SU-DHL-6 (cell line): ENCODE measurements around the gene ITPR2.

Source experiments
- H2AFZ ChIP-seq: fragments of 200-600 bp; sonication (generic); 2 replicates; pipeline ENCODE4 v1.6.1; 2014; ENCODE audit warnings: low read depth, mild to moderate bottlenecking, moderate library complexity, mixed read lengths, antibody characterized with exemption, low read length; ENCODE audit not compliant: severe bottlenecking
- H3F3A ChIP-seq: fragments of 200-600 bp; shearing (Covaris generic); 2 replicates; pipeline ENCODE4 v1.6.0; 2016; ENCODE audit warnings: antibody characterized with exemption, mild to moderate bottlenecking; ENCODE audit not compliant: insufficient read depth
- H3K27ac ChIP-seq: fragments of 200-600 bp; sonication (generic); 2 replicates; pipeline ENCODE4 v1.5.1; 2016; ENCODE audit warnings: low read depth, mild to moderate bottlenecking, low read length, moderate library complexity, mixed read lengths
- H3K27me3 ChIP-seq: fragments of 200-600 bp; sonication (generic), shearing (Covaris generic); 2 replicates; pipeline ENCODE4 v1.6.0; 2014; ENCODE audit warnings: mild to moderate bottlenecking, low read length
- H3K36me3 ChIP-seq: fragments of 200-600 bp; sonication (generic); 2 replicates; pipeline ENCODE4 v1.6.1; 2014; ENCODE audit warnings: mild to moderate bottlenecking, low read length, mixed read lengths
- H3K4me2 ChIP-seq: fragments of 300-600, 200-600 bp; shearing (Covaris generic), sonication (generic); 2 replicates; pipeline ENCODE4 v1.6.0; 2014; ENCODE audit warnings: low read length, low read depth, mild to moderate bottlenecking; ENCODE audit not compliant: poor library complexity, severe bottlenecking
- H3K4me3 ChIP-seq: fragments of 200-600 bp; sonication (generic); 2 replicates; pipeline ENCODE4 v1.5.1; 2014; ENCODE audit warnings: antibody characterized with exemption, low read length, mild to moderate bottlenecking, mixed read lengths; ENCODE audit not compliant: insufficient read depth, poor library complexity, severe bottlenecking
- H3K79me2 ChIP-seq: fragments of 200-600 bp; sonication (generic); 2 replicates; pipeline ENCODE4 v1.6.1; 2014; ENCODE audit warnings: mild to moderate bottlenecking, low read length, moderate library complexity; ENCODE audit not compliant: insufficient read depth
- H3K9ac ChIP-seq: fragments of 200-600 bp; sonication (generic); 2 replicates; pipeline ENCODE4 v1.7.0; 2014; ENCODE audit warnings: mild to moderate bottlenecking, low read length
- H3K9me2 ChIP-seq: fragments of 200-600 bp; sonication (generic); replicated peaks from 2 replicates; pipeline ENCODE4 v1.6.1; 2014; ENCODE audit warnings: low read length; ENCODE audit not compliant: insufficient read depth
- H3K9me3 ChIP-seq: fragments of 200-600 bp; sonication (generic); 2 replicates; pipeline ENCODE4 v1.6.1; 2014; ENCODE audit warnings: low read length, mixed read lengths; ENCODE audit not compliant: insufficient read depth
- H4K20me1 ChIP-seq: fragments of 200-600 bp; sonication (generic); 2 replicates; pipeline ENCODE4 v1.6.1; 2014; ENCODE audit warnings: low read depth, mild to moderate bottlenecking, antibody characterized with exemption, low read length, moderate library complexity, mixed read lengths
- CTCF ChIP-seq: fragments of 200-600 bp; sonication (generic); IDR thresholded peaks from one replicate; pipeline ENCODE4 v1.5.1; 2017; ENCODE audit warnings: antibody characterized with exemption, mild to moderate bottlenecking, low read length, moderate library complexity; ENCODE audit not compliant: insufficient read depth, poor library complexity, severe bottlenecking
- EZH2phosphoT487 ChIP-seq: fragments of 200-600 bp; sonication (generic), shearing (Covaris generic); conservative IDR thresholded peaks from 2 replicates; pipeline ENCODE4 v1.6.1; 2018; ENCODE audit warnings: mild to moderate bottlenecking, antibody characterized with exemption, low read length, moderate library complexity, mixed read lengths

ITPR2 gene

GRCh38 chr12:26831951-26832821, 808 bp downstream of the ITPR2 start:
- Histone ChIP-seq H3K9me3 (no peaks in the 10 kb centered on the region), H3K9me2 (no peaks in the 10 kb centered on the region), H2AFZ (peak overlapping the region; percentile 84), H3K79me2 (no peaks in the 10 kb centered on the region), H3K4me3 (peak overlapping the region; percentile 79), H3K36me3 (no peaks in the 10 kb centered on the region), H4K20me1 (no peaks in the 10 kb centered on the region; the same call in none of the 2 replicates), H3K9ac (peak overlapping the region; percentile 69), H3F3A (peaks cover 9% of the 10 kb centered on the region; the same call in 1 of the 2 replicates), H3K27me3 (no peaks in the 10 kb centered on the region), H3K4me2 (peak overlapping the region; percentile 89), H3K27ac (peak overlapping the region; percentile 39)
- no peak for TF ChIP-seq EZH2phosphoT487
- TF ChIP-seq CTCF = no peak

GRCh38 chr12:26830783-26831551, 2.0 kb downstream of the ITPR2 start:
- Histone ChIP-seq H3F3A (peaks cover 9% of the 10 kb centered on the region; the same call in 1 of the 2 replicates), H3K27ac (no peak overlapping the region), H3K27me3 (no peaks in the 10 kb centered on the region), H3K4me3 (no peak overlapping the region), H2AFZ (no peak overlapping the region), H3K9ac (no peak overlapping the region), H3K79me2 (no peaks in the 10 kb centered on the region), H3K9me2 (no peaks in the 10 kb centered on the region), H3K4me2 (peak overlapping the region; percentile 25), H4K20me1 (no peaks in the 10 kb centered on the region; the same call in none of the 2 replicates), H3K9me3 (no peaks in the 10 kb centered on the region), H3K36me3 (no peaks in the 10 kb centered on the region)
- TF ChIP-seq EZH2phosphoT487 (no peak), CTCF (no peak)

- H3K4me3 ChIP-seq = no peak overlapping the region
- H3K9me2 ChIP-seq = no peaks in the 10 kb centered on the region
- no peaks in the 10 kb centered on the region for H3K79me2 ChIP-seq
- H4K20me1 ChIP-seq = no peaks in the 10 kb centered on the region; the same call in none of the 2 replicates
- no peak overlapping the region for H3K9ac ChIP-seq
- no peaks in the 10 kb centered on the region for H3K9me3 ChIP-seq
- H3K4me2 ChIP-seq = peak overlapping the region; percentile 25
- no peaks in the 10 kb centered on the region for H3K36me3 ChIP-seq
- H3F3A ChIP-seq = peaks cover 9% of the 10 kb centered on the region; the same call in 1 of the 2 replicates
- no peak for TF ChIP-seq EZH2phosphoT487
- no peak for TF ChIP-seq CTCF
- H2AFZ ChIP-seq = no peak overlapping the region
- H3K27ac ChIP-seq = no peak overlapping the region
- H3K27me3 ChIP-seq = no peaks in the 10 kb centered on the region
These were observed 2.6 kb downstream of the ITPR2 start for GRCh38 chr12:26830363-26830762.
